Stimulated activated CD8-positive, alpha-beta memory T cell treated with anti-CD3 and anti-CD28 coated beads, Interleukin-12 subunit alpha, Interleukin-12 subunit beta, amount 100 ng/mL, for 4 hours (primary cell): ENCODE data around the gene BSN.

Experiments
- DNase-seq: peaks from one replicate; pipeline ENCODE4 v3.0.0-alpha.2; 2020; ENCODE audit warnings: low read depth

The BSN gene

DNA sequence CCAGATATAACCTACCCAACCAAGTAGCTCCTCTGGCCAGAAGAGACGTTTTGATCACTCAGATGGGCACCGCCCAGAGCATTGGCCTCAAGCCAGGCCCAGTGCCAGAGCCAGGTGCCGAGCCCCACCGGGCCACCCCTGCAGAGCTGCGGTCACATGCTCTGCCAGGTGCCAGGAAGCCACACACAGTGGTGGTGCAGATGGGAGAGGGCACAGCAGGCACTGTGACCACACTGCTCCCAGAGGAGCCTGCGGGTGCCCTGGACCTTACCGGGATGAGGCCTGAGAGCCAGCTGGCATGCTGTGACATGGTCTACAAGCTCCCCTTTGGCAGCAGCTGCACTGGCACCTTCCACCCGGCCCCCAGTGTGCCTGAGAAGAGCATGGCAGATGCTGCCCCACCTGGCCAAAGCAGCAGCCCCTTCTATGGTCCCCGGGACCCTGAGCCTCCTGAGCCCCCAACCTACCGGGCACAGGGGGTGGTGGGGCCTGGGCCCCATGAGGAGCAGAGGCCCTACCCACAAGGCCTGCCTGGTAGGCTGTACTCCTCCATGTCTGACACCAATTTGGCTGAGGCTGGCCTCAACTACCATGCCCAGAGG is 100.8 kb downstream of the BSN start:
- DNase-seq, result no peak

DNA sequence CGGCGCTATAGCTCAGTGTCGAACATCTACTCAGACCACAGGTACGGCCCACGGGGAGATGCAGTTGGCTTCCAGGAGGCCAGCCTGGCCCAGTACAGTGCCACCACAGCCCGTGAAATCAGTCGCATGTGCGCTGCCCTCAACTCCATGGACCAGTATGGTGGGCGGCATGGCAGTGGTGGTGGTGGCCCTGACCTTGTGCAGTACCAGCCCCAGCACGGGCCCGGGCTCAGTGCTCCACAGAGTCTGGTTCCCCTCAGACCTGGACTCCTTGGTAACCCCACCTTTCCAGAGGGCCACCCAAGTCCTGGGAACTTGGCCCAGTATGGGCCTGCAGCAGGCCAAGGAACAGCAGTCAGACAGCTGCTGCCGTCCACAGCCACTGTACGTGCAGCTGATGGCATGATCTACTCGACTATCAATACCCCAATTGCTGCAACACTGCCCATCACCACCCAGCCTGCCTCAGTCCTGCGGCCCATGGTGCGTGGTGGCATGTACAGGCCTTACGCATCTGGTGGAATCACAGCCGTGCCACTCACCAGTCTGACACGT is 101.5 kb downstream of the BSN start:
- no peak for DNase-seq

DNA sequence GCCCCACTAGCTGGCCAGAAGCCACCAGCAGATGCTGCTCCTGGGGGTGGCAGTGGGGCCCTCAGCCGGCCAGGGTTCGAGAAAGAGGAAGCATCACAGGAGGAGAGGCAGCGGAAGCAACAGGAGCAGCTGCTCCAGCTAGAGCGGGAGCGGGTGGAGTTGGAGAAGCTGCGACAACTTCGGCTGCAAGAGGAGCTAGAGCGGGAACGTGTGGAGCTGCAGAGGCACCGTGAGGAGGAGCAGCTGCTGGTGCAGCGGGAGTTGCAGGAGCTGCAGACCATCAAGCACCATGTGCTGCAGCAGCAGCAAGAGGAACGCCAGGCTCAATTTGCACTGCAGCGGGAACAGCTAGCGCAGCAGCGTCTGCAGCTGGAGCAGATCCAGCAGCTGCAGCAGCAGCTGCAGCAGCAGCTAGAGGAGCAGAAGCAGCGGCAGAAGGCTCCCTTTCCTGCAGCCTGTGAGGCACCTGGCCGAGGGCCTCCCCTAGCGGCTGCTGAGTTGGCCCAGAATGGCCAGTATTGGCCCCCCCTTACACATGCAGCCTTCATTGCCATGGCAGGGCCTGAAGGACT is 102.3 kb downstream of the BSN start:
- DNase-seq, result no peak

DNA sequence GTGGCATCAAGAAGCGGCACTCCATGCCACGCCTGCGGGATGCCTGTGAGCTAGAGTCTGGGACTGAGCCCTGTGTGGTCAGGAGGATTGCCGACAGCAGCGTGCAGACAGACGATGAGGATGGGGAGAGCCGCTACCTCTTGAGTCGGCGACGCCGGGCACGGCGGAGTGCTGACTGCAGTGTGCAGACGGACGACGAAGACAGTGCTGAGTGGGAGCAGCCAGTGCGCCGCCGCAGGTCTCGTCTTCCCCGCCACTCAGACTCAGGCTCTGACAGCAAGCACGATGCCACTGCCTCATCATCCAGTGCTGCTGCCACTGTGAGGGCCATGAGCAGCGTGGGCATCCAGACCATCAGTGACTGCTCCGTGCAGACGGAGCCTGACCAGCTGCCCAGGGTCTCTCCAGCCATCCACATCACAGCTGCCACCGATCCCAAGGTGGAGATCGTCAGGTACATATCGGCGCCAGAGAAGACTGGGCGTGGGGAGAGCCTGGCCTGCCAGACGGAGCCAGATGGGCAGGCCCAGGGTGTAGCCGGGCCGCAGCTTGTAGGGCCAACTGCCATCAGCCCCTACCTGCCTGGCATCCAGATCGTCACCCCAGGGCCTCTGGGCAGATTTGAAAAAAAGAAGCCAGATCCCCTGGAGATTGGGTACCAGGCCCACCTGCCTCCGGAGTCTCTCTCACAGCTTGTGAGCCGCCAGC is 103.1 kb downstream of the BSN start:
- DNase-seq, result no peak

DNA sequence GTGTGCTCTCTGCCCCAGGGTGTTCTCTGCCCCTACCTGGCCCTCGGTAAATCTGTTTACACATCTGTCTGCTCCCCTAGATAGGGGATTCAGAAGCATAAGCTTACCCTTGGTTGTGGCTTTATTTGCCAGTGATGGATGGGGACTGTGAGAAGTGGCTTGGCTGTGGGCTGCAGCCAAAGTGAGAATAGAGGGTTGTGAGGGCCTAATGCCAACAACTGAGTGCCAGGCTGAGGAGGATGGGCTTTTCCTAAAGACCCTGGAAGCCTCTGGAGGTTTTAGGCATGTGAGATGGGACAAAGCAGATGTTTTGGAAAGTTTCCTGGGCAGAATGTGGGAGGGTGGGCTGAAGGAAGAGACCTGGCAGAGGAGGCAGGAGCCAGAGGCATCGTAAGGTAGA is 104.4 kb downstream of the BSN start:
- DNase-seq, result no peak

DNA sequence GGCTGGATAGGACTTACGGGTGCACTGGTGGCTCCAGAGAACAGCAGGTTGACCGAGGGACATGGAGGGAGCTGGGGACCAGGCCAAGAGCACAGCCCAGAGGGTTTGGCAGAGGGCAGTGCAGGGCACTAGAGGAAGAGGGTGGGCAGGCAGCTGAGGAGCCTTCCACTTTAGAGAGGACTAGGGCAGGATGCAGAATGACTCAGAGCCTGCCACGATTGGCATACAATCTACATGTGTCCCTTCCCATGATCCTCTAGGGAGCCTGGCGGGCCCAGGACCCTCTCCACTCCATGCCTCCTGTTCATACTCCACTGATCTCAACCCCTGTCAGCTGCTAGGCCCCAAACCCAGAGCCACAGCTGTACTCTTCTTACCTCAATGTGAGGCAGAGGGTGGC is 105.5 kb downstream of the BSN start:
- DNase-seq, result no peak

DNA sequence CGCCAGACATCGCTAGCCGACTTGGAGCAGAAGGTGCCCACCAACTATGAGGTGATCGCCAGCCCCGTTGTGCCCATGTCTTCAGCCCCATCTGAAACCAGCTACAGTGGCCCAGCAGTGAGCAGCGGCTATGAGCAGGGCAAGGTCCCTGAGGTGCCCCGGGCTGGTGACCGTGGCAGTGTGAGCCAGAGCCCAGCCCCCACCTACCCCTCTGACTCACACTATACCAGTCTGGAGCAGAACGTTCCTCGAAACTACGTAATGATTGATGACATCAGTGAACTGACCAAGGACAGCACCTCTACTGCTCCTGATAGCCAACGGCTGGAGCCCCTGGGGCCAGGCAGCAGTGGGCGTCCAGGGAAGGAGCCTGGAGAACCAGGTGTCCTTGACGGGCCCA is 107.0 kb downstream of the BSN start:
- DNase-seq, result no peak

DNA sequence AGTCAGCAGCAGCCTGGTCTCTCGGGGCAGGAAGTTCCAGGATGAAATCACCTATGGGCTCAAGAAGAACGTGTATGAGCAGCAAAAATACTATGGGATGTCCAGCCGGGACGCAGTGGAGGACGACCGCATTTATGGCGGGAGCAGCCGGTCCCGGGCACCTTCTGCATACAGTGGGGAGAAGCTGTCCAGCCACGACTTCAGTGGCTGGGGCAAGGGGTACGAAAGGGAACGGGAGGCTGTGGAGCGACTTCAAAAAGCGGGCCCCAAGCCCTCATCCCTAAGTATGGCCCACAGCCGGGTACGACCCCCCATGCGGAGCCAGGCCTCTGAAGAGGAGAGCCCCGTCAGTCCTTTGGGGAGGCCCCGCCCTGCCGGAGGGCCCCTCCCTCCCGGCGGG is 107.7 kb downstream of the BSN start:
- DNase-seq, result no peak

DNA sequence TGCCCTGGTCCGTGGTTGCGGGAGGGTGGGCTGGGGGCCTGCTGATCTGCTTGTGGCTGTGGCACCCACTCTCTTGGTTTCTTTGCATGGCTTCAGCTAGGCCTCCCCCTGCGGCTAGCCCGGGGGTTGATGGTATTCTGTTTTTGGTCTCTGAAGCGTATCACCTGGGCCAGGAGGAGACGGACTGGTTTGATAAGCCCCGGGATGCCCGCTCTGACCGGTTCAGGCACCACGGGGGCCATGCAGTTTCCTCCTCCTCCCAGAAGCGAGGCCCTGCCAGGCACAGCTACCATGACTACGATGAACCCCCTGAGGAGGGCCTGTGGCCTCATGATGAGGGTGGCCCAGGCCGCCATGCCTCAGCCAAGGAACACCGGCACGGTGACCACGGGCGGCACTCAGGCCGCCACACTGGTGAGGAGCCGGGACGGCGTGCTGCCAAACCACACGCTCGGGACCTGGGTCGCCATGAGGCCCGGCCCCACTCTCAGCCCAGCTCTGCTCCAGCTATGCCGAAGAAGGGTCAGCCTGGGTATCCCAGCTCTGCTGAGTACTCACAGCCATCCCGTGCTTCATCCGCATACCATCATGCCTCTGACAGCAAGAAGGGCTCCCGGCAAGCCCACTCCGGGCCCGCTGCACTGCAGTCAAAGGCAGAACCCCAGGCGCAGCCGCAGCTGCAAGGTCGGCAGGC is 108.6 kb downstream of the BSN start:
- DNase-seq, result no peak

DNA sequence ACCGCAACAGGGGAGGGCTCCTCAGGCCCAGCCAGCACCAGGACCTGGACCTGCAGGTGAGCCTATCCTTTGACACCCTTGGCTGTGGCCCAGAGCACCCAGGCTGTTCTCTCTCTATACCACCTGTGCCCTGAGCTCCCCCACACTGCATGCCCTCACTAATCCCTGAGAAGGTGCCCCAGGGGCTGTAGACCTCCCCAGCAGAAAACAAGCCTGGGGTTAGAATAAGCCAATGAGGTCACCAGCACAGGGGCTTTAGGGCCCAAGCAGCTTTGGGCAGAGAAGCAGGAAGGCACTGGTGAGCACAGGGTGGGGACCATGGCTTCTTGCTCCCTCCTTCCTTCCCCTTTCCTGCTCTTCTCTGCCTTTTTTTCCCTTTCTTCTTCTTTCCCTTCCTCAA is 109.6 kb downstream of the BSN start:
- DNase-seq, result no peak

DNA sequence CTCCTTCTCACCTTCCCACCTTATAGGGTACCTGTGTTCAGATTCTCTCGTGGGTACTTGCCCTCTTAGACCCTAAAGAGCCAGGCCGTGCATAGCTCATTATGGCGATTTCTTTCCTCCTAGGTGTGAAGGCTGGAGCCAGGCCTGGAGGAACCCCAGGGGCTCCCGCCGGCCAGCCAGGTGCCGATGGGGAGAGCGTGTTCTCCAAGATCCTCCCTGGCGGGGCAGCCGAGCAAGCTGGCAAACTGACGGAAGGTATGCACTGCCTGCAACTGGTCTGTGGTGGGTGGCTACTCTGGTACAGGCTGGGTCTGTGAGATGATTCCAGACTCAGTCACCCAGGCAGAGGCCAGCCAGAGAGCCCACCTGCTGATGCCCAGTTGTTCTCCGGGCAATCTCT is 110.0 kb downstream of the BSN start:
- DNase-seq, result no peak

DNA sequence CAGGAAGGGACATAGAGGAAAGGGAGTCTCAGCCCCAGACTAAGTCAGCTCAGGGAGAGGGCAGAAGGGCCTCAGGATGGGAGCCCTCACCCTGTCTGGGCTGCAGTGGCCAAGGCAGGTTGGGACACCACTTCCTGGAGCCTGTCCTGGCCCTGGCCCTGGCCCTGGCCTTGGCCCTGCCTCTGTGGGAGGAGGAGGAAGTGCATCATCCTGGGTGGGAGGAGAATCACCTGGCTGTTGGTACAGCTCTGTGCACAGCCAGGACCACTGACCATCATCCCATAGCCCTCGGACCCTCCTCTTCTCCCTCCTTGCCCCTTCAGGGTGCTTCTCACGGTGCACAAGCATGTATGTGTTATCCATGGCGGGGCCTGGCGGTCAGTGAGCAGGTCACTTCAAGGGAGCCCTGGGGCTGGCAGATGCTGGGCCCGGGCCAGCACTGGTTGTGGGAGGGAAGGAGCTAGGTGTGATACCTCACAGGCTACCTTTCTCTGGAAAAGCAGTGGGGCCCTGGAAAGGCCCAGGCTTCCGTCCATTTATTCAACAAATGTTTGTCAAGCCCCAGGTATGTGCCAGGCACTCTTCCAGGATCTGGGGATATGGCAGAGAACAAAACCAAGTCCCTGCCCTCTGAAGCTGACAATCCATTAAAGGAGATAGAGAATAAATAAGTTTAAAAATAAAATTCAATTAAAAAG is 111.7 kb downstream of the BSN start:
- no peak for DNase-seq

DNA sequence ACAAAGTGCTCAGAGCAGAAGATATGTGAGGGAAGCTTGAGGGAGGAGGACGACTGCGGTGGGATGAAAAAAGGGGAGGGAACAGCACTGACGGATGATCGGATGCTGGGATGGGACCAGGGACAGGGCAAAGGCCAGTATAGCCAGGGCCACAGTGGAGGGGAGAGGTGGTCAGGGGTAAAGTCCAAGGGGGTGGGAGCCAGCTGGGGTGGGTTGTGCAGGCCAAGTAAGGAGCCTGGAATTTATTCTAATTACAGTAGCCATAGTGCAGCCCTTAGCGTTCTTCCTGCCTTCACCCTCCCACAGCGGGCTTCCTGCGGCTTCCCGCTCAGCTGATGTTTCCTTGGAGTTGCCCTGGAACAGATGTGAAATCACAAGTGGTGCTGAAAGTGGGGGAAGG is 112.3 kb downstream of the BSN start:
- no peak for DNase-seq

DNA sequence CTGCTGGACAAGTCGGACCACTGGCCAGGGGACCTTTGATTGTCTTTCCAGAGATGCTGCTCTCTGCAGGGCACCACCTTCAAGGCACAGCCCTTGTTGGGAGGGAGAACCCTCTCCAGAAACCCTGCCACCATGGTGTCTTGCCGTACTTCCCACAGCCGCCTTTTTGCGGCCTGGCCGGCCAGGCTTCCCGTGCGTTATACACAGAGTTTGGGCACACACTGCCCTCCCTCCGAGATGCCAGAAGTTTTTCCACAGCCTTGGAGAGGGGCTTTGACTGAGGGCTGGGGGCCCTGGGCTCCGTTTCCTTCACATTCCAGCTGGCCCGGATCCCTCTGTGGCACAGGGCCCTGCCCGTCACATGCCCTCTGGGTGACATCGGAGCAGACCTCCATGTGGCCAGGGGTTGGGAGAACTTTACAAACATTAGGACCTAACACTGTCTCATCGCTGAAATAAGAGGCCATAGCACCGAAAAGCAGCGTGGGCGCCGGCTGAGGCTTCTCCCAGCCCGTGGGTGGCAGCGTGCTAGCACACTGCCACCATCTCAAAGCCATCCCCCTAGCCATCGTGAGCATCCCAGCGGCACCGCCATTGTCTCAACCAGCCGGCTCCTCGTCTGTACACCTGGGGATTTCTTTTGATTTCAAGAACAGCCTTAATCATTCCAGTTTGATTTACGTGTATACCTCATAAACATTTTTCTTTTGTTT is 113.6 kb downstream of the BSN start:
- DNase-seq, result no peak

DNA sequence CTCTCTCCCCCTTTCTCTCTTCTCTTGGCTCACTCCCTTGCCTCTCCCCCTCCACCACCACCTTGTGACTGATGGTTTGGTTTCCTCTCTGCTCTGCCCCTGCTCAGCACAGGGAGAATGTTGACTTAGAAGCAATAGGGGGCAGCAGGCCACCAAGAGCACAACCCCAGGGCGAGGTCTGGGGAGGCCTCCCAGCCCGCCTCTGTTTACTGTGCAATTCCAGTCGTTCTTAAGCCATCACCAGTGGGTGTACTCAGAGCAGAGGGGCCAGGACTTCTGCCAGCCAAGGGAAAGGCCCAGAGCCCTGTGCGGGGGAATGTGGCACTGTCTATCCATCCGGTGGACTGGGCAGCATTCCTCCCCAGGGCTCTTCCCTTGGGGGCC is 114.1 kb downstream of the BSN start:
- DNase-seq, result no peak

DNA sequence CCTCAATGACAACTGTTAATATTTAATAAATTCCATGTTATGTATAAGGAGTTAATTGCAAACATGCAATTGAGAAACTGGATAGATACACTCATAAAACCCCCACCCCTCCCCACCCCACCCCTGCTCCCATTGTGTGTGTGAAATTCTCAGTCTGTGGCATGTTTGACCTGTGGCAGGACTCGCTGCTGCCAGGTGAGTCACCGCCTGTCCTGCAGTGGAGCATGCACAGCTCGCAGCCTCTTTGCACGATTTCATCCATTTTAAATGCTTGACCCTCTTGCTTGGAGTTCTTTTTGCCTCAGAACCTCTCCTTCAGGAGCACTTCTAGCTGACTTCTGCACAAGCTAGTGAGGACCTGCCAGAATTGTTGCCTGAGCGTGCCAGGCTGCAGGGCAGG is 114.6 kb downstream of the BSN start:
- no peak for DNase-seq

DNA sequence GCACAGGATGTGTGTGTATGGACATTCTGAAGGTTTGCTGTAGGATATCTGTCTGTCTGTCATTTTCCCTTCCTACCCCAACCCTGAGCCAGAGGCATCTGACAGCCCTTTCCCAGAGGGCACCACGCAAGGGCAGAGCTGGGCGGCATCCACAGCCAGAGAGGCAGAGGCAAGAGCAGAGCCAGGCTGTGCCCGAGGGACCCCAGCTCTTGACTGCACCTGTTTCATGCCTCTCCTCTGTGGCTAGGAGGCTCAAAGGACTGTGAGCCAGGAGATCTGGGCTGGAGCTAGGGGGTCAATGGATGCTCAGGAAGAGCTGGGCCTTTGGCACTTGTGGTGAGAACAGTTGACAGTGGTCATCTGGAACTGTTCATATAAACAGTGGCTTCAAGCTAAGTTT is 115.1 kb downstream of the BSN start:
- DNase-seq, result no peak

DNA sequence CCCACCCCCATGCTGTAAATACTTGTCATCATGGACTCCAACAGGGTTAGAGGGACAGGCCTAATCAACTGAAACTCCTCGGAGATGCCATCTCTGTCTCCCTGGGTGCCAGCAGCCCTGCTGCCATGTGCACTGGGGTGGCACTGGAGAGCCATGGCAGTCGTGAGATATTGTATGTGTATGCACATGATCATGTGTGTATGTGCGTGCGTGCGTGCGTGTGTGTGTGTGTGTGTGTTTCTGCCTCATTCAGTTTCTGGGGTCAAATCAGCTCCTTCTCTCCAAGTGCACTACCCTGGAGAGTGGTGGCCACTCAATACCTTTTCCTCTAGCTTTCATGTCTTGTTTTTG is 116.6 kb downstream of the BSN start:
- DNase-seq, result no peak

DNA sequence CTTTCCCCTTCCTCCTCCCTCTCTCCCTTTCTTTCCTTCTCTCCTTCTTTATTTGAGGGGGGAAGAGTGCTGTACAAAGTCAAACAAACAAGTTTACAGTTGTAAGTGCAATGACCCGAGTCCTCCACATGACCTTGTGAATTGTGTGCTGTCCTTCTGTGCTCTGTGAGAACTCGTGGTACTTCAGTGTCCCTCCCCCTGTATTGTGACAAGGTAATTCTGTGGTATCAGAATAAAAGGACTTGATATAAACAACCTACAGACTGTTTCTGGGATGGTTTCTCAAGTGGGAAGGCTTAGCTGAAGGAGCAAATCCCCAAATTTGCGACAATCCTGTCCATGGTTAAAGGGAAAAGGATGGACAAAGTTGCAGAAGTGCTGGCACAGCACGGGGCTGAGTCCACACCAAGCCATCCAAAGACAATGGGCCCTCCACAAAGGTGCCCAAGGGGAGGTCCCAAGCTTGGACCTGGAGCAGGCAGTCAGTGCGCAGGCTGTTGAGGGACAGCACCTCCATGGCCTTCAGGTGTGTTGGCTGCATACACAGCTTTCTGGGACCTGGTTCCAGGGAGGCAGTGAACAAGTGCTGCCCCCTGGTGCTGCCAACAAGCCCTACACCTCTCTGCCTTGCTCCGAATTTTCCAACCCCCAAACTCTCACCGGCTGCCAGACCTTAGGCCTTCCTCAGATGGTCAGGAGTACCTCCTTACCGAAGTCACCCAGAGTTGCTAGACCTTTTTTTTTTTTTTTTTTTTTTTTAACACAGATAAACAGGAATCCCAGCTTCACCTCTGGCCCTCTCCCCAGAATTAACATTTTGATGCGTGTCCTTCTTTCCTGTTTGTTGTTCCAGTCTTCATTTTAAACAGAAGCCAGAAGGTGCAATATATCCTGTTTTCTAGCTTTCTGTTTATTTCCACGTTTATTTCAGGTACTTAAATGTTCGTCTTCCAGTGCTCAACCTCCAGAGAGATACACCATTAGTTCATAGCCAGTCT is 117.3 kb downstream of the BSN start:
- peak; percentile 50 for DNase-seq

DNA sequence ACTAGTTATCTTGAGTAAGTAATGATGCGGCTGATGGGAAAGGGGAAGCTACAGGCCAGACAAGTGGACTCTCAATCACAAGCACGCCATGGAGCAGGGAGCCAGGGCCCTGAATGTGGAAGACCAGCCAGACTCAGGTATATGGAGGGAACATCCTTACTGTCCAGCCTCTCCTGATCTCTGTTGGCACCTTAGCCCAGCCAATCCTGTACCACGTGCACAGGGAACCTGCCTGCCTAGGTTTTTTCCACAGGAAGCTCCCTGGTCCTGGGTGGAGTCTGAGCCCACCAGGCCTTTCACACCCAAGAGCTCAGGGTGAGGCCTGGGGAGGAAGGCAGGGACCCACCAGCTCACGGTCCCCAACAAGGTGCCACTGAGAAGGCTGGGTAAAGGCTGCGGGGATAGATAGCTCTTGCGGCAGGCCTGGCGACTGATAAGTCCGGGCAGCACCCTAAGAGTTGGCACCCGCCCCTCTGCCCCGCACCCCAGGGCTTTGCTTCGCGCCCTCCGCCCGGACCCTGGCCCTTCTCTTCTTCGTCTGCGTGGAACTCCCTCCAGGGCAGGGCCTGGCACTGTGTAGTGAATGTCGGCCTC is 118.9 kb downstream of the BSN start:
- DNase-seq, result no peak
